ENCODE measurements around the gene KCNC1.

DNA sequence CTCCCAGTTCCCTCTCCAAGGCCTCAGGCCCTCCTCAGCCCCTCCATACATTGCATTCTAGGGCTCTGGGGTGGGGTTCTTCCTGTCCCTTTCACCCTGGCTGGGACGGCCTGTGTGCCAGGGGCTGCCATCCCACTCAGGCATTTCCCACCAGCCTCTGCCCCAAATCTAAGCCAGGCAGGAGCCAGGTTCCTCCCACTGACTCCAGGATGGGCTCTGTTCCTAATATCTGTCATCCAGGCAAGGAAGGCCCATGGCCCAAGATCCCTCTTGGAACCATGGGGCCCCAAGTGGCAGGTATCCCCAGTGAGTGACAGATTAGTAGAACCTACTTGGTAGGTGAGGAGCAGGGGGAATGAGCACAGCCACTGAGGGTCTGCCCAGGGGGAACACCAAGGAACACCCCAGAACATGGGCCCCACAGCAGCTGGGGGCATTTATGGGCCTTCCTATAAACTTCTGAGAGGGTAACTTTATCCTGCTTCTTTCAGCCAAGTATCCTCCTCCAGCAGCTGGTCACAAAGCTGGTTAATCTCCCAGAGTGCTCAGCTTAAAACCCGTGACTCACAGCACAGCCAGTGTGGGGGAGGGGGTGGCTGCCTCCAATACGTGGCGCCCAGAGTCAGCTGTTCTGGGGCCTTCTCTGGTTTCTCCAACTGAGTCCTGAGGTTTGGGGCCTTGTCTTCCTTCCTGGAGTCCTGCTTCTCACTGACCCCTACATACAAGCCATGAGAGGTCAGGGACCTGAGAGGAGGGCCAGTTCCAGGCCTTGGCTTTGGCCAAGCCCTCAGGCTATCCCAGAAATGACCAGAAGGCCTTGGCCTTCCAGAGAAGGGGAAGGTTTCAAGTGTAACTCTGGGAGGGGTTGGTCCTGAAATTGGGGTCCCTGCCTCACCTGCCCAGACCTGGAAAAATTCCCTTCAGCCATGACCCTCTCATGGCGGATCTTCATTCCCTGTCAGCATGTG lies 35.1 kb upstream of the KCNC1 start:
- no peak for TF ChIP-seq TAF1 (IDR thresholded peaks at IDR 0.05; ENCODE audit: low read depth, low read length)
- no peak for TF ChIP-seq POLR2AphosphoS5 (IDR thresholded peaks at IDR 0.05; ENCODE audit: low read depth, low read length)
- no peak for TF ChIP-seq POLR2A (IDR thresholded peaks at IDR 0.05; ENCODE audit: low read depth, low read length)
